ENCODE measurements around the gene MFAP5. TPM values are rescaled to one million over a fixed set of nuclear protein-coding genes. Genes with fewer than 3 reads are reported as not detected.

Gene MFAP5
- total RNA-seq, 2 experiments from 2014 or later, result not detected

DNA sequence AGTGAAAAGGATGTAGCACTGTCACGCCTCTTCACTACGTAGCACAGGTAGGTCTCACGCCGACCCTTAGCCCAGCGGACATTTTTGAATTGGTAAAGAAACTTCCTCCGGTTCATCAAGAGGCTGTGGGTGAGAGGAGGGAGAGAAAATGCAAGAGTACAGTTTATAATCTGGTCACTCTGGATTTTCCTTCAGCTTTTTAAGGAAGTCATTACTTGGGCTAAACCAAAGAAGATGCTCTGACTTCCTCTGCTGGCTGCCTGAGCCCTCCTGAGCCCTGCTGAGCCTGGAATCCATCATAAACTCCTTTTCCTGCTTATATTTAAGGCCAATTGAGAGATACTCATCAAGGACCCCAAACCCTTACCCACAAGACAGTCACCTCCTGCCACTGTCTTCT is 55.7 kb downstream of the MFAP5 start:
- POLR2A ChIA-PET, result no interaction called here
- no peaks in the 10 kb centered on the region for H3K9me3 Mint-ChIP-seq
- CTCF ChIA-PET, result no interaction called here
- DNase-seq, result no peak
- no peak overlapping the region for H3K27ac Mint-ChIP-seq
- H3K4me3 Mint-ChIP-seq, result no peak overlapping the region
- intact Hi-C loops (cut with micrococcal nuclease), result no loop called here
- TF ChIP-seq, protein P1, sequence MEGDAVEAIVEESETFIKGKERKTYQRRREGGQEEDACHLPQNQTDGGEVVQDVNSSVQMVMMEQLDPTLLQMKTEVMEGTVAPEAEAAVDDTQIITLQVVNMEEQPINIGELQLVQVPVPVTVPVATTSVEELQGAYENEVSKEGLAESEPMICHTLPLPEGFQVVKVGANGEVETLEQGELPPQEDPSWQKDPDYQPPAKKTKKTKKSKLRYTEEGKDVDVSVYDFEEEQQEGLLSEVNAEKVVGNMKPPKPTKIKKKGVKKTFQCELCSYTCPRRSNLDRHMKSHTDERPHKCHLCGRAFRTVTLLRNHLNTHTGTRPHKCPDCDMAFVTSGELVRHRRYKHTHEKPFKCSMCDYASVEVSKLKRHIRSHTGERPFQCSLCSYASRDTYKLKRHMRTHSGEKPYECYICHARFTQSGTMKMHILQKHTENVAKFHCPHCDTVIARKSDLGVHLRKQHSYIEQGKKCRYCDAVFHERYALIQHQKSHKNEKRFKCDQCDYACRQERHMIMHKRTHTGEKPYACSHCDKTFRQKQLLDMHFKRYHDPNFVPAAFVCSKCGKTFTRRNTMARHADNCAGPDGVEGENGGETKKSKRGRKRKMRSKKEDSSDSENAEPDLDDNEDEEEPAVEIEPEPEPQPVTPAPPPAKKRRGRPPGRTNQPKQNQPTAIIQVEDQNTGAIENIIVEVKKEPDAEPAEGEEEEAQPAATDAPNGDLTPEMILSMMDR (IDR thresholded peaks at IDR 0.05), result no peak
- H3K4me1 Mint-ChIP-seq (ENCODE audit: low read depth), result peaks cover 10% of the 10 kb centered on the region
- ATAC-seq, result no peak
- peaks cover 3% of the 10 kb centered on the region for H3K27me3 Mint-ChIP-seq
- H3K36me3 Mint-ChIP-seq (ENCODE audit: low read depth), result no peaks in the 10 kb centered on the region

GRCh38 chr12:8605057-8605456 is 57.6 kb downstream of the MFAP5 start:
- Mint-ChIP-seq H3K4me1 (ENCODE audit: low read depth) (peaks cover 10% of the 10 kb centered on the region), H3K9me3 (no peaks in the 10 kb centered on the region), H3K27ac (no peak overlapping the region), H3K4me3 (no peak overlapping the region), H3K27me3 (peaks cover 3% of the 10 kb centered on the region), H3K36me3 (ENCODE audit: low read depth) (no peaks in the 10 kb centered on the region)
- intact Hi-C loops (cut with micrococcal nuclease), result no loop called here
- ATAC-seq (no peak), DNase-seq (no peak)
- ChIA-PET POLR2A (interaction anchor here (0.7 kb wide), 1 partner anchor 992 kb away, joined by 3 read pairs; no protein-coding TSS in a partner anchor), CTCF (no interaction called here)
- TF ChIP-seq, protein P1 (IDR thresholded peaks at IDR 0.05), result no peak

GRCh38 chr12:8603856-8604255 is 58.8 kb downstream of the MFAP5 start:
- Mint-ChIP-seq H3K4me3 (no peak overlapping the region), H3K27ac (no peak overlapping the region), H3K36me3 (ENCODE audit: low read depth) (no peaks in the 10 kb centered on the region), H3K9me3 (no peaks in the 10 kb centered on the region), H3K27me3 (peaks cover 3% of the 10 kb centered on the region), H3K4me1 (ENCODE audit: low read depth) (peaks cover 2% of the 10 kb centered on the region)
- ChIA-PET CTCF (no interaction called here), POLR2A (no interaction called here)
- TF ChIP-seq, protein P1 (IDR thresholded peaks at IDR 0.05), result no peak
- intact Hi-C loops (cut with micrococcal nuclease), result no loop called here
- no peak for ATAC-seq
- no peak for DNase-seq

DNA sequence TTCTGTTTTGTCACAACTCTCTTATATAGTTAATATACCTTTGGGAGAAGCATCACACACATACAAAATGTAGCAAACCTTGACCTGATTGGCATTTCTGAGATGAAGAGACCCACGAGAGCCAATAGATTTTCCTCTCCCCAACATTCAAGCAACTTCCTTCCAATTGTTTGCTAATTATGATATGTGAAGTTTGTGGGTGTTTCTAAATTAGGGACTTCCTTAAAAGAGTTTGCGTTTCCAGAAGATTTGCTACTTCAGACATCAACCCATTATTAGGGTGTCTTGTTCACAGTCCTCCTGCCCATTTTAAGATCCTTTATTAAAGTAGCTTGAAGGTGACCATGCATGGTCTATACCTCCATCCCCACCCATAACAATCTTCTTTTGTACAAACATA is 59.3 kb downstream of the MFAP5 start:
- CTCF ChIA-PET, result no interaction called here

GRCh38 chr12:8596561-8596960 is 66.1 kb downstream of the MFAP5 start:
- ATAC-seq (no peak), DNase-seq (no peak)
- Mint-ChIP-seq H3K27me3 (no peaks in the 10 kb centered on the region), H3K27ac (no peak overlapping the region), H3K4me1 (ENCODE audit: low read depth) (no peaks in the 10 kb centered on the region), H3K36me3 (ENCODE audit: low read depth) (no peaks in the 10 kb centered on the region), H3K4me3 (no peak overlapping the region), H3K9me3 (no peaks in the 10 kb centered on the region)
- ChIA-PET CTCF (interaction anchor here (1.8 kb wide), 1 partner anchor 12 kb away, joined by 7 read pairs; no protein-coding TSS in a partner anchor), POLR2A (no interaction called here)
- intact Hi-C loops (cut with micrococcal nuclease), result no loop called here
- TF ChIP-seq, protein P1 (IDR thresholded peaks at IDR 0.05), result no peak

More for the DNA sequence above, 59.3 kb downstream of the MFAP5 start:
- Mint-ChIP-seq H3K27me3 (peaks cover 3% of the 10 kb centered on the region), H3K9me3 (no peaks in the 10 kb centered on the region), H3K4me3 (no peak overlapping the region), H3K36me3 (ENCODE audit: low read depth) (no peaks in the 10 kb centered on the region), H3K27ac (no peak overlapping the region), H3K4me1 (ENCODE audit: low read depth) (no peaks in the 10 kb centered on the region)
- no peak for DNase-seq
- POLR2A ChIA-PET, result no interaction called here
- TF ChIP-seq, protein P1 (IDR thresholded peaks at IDR 0.05), result no peak
- ATAC-seq, result no peak
- intact Hi-C loops (cut with micrococcal nuclease), result no loop called here

Other genes starting within 250 kb of the MFAP5 start
- gene CLEC6A, start 206.9 kb downstream of the MFAP5 start, total RNA-seq, result not detected
- not detected for gene CLEC4D, start 149.3 kb downstream of the MFAP5 start, total RNA-seq
- gene CLEC4E, start 121.9 kb downstream of the MFAP5 start, total RNA-seq, result not detected
- gene AICDA, start 50.0 kb downstream of the MFAP5 start, total RNA-seq, result not detected
- gene RIMKLB, start 35.2 kb upstream of the MFAP5 start, total RNA-seq, result 1 to 10 TPM; 7.7 to 8.6 TPM
- gene A2ML1, start 159.8 kb upstream of the MFAP5 start, total RNA-seq, result not detected

Data from activated CD8-positive, alpha-beta T cell treated with anti-CD3 and anti-CD28 coated beads for 36 hours (primary cell).